Activated CD4-positive, alpha-beta T cell treated with anti-CD3 and anti-CD28 coated beads, Interleukin-2, amount 50 U/mL, for 24 hours (primary cell): ENCODE results near the gene MX1.

Source experiments
- DNase-seq, 2 donors: peaks; one replicate each; pipeline ENCODE4 v3.0.0-alpha.2; 2020; ENCODE audit warnings: low read depth in 1 of 2, low spot score in 1 of 2

Gene MX1

DNA sequence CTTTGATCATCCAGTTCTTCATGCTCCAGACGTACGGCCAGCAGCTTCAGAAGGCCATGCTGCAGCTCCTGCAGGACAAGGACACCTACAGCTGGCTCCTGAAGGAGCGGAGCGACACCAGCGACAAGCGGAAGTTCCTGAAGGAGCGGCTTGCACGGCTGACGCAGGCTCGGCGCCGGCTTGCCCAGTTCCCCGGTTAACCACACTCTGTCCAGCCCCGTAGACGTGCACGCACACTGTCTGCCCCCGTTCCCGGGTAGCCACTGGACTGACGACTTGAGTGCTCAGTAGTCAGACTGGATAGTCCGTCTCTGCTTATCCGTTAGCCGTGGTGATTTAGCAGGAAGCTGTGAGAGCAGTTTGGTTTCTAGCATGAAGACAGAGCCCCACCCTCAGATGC lies 32.5 kb downstream of the MX1 start:
- DNase-seq: no peak

- DNase-seq: no peak
Observed at GRCh38 chr21:41459884-41460534, 34.0 kb downstream of the MX1 start.

GRCh38 chr21:41460578-41461527 lies 34.8 kb downstream of the MX1 start:
- DNase-seq: peak; percentile 14 to 26

DNA sequence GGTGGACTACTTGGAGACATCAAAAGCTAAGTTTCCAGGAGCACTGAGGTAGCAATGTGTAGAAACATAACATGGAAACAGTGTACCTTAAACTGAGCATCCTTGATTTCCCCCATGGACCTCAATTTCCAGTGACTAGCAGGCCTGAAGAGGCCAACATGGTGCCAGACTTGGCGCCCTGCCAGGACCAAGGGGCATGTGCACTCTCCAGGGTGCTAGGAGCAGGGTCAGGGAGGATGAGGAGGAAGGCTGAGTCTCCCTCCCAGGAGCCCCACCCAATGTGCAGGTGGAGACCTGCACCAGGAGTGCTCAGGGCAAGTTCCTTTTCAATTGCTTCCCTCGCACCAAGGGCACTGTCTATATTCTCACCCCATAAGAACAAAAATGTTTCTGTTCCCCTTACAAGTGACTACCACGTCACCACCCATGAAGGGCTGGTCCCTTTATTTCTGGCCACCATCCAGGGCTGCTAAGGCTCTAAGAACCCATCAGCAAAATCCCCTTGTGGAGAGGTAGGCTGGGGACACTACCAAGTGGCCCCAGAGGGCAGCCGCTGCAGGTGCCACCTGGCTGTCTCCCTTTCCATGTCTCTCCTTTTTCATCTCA lies 39.2 kb downstream of the MX1 start:
- no peak for DNase-seq

DNA sequence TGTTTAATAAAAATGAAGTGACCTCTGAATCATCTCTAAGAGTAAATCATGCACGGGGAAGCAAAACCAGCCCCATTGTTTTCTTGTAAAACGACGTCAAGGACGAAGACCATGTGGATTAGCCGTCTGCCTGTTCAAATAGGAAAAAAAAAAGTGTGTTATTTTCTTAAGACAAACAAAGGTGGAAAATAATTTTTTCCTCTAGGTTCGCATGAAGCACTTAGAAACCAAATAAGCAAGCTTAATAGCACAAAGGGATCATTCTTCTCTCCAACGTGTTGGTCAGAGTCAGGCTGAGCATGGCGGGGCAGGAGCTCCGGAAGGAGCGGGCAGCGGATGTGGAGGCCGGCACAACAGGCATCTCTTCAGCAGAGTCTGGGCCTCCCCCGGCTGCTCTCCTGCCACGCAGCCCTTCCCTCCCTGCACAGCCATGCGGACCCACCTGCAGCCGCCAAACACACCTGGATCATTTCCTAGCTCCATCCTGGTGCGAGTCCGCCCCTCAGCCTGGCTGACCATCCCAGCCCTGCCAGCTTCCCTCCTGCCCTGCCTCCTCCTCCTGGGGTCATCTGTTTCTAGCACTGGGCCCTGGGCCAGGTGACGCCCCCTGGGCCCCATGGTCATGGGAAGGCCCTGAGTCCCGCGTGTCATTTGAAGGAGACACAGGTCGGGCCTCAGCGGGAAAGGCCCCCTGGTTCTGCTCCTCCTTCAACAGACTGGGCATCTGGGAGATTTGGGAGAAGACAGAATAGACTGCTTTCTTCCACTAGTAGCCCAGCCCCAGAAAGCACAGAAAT lies 40.2 kb downstream of the MX1 start:
- DNase-seq: no peak

GRCh38 chr21:41470054-41470453 lies 44.0 kb downstream of the MX1 start:
- no peak for DNase-seq

GRCh38 chr21:41472753-41473548 lies 46.9 kb downstream of the MX1 start:
- no peak for DNase-seq

GRCh38 chr21:41475714-41476420 lies 49.8 kb downstream of the MX1 start:
- DNase-seq: no peak

- no peak for DNase-seq
Observed at GRCh38 chr21:41477641-41478318, 51.7 kb downstream of the MX1 start.

- DNase-seq: no peak
Observed at GRCh38 chr21:41478319-41479177, 52.5 kb downstream of the MX1 start.

GRCh38 chr21:41479686-41480085 lies 53.6 kb downstream of the MX1 start:
- no peak for DNase-seq

DNA sequence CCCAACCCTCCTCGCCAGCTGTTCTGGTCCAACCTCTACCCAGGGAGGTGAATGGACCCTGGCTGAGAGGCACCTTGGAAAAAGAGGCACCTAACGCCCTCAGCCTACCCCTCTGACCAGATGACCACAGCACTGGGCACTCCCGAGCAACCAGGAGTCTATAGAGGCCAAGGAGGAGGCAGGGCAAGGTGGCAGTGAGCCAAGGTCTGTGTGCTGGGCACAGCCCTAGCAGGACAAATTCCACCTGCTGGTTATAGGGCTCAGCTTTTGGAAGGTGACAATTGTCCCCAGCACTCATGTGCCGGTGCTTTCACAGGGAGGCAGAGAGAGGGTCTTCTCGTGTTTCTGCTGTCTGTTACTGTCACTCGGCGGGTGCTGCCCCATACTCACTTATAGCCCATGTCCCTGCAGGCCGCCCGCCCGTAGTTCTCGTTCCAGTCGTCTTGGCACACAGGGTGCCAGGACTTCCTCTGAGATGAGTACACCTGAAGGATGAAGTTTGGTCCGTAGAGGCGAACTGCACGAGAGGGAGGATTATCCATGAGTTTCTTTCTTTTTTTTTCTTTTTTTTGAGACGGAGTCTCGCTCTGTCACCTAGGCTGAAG lies 54.1 kb downstream of the MX1 start:
- no peak for DNase-seq

DNA sequence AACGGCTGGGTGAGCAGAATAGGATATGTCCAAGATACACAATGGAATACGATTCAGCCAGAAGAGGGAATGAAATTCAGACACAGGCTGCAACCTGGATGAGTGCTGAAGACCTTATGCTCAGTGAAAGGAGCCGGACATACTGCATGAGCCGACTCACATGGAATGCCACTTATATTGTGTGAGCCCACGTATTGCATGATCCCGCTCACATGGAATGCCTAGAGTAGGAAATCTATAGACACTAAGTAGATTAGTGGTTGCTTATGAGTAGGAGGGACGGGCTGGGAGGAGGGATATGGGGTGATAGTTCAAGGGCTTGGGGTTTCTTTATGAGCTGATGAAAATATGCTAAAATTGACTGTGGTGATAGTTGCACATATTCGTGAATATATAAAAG lies 55.2 kb downstream of the MX1 start:
- DNase-seq: no peak

DNA sequence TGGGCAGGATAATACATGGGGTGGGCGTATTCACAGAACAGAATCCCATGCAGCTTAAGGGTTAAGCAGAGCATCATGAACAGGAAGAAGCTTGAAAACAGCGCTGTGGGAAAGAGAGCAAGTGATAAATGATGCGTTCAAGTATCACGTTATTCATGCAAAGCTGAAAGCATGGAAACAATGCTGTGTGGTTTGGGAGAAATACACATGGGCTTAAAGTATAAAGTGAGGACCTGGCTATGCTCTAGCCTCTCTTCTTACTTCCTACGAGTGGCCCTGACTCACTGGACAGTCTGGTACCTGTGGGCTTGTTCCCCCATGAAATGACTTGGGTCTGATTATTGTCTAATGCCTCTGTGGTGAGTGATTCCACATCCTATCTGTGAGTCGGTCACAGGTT lies 56.3 kb downstream of the MX1 start:
- no peak for DNase-seq

DNA sequence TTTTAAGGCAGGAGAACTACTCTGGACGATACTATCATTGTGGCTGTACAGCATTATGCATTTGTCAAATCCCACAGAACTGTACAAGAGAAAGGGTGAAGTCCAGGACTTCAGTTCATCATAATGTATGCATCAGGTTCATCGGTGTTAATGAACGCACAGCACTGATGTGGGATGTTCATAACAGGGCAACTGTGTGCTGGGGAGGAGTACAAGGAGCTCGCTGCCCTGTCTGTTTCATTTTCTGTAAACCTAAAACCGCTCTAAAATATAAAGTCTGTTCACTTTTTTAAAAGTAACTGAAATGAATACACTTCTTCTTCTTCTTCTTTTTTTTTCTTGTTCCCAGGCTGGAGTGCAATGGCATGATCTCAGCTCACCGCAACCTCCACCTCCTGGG lies 56.9 kb downstream of the MX1 start:
- no peak for DNase-seq

- no peak for DNase-seq
Observed at GRCh38 chr21:41483415-41483814, 57.4 kb downstream of the MX1 start.

- no peak for DNase-seq
Observed at GRCh38 chr21:41483973-41484372, 57.9 kb downstream of the MX1 start.

DNA sequence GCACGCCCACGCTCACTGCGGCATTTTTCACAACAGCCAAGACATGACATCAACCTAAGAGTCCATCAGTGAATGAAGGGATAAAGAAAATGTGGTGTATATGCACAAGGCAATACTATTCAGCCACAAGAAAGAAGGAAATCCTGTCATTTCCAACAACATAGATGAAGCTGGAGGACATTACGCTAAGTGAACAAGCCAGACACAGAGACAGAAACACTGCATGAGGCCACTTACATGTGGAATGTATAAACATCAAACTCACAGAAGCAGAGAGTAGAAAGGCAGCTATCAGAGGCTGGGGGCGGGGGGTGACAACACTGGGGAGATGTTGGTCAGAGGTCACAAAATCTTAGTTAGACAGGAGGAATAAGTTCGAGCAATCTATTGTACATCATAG lies 61.0 kb downstream of the MX1 start:
- DNase-seq: no peak
